ENCODE data around the gene FAM240B.

FAM240B gene

GRCh38 chr9:38707885-38708637 lies 11.9 kb downstream of the FAM240B start:
- no peak overlapping the region for H3K9ac ChIP-seq (ENCODE audit: low read depth, low read length, poor library complexity)
- no peak overlapping the region for H3K4me2 ChIP-seq (ENCODE audit: insufficient read depth, low read length, poor library complexity, severe bottlenecking)
- no peak overlapping the region for H4K8ac ChIP-seq (ENCODE audit: low read depth, low read length)
- H3K18ac ChIP-seq (ENCODE audit: low read length): no peak overlapping the region
- DNase-seq (ENCODE audit: low spot score): no peak
- H4K91ac ChIP-seq (ENCODE audit: low read depth, low read length, poor library complexity): no peak overlapping the region
- no peak overlapping the region for H3K27ac ChIP-seq (replicated peaks; ENCODE audit: low read length)
- no peaks in the 10 kb centered on the region for H3K79me1 ChIP-seq (ENCODE audit: low read depth, low read length)
- H2AK5ac ChIP-seq (ENCODE audit: low read depth, low read length): no peak overlapping the region
- H2BK120ac ChIP-seq (ENCODE audit: low read depth, low read length): no peak overlapping the region
- H2AFZ ChIP-seq (ENCODE audit: low read length): peak overlapping the region; percentile 6
- no peaks in the 10 kb centered on the region for H3K27me3 ChIP-seq (ENCODE audit: control insufficient read depth in 3 of 3, insufficient read depth in 3 of 3, low read depth in 1 of 3, low read length in 3 of 3)
- WGBS, 2 donors (ENCODE audit: extremely low coverage in 2 of 2, insufficient read length in 2 of 2, insufficient replicate concordance in 1 of 2): no CpG with 5 or more reads among the region's 10 CpGs
- H3K9me3 ChIP-seq (replicated peaks in 1 of 2; ENCODE audit: control insufficient read depth in 2 of 2, insufficient read depth in 1 of 2, low read depth in 1 of 2, low read length in 2 of 2): no peaks in the 10 kb centered on the region
- no peak overlapping the region for H2BK12ac ChIP-seq (ENCODE audit: low read length)
- H3K4me1 ChIP-seq (ENCODE audit: control insufficient read depth in 2 of 2, insufficient read depth in 1 of 2, low read depth in 1 of 2, low read length in 2 of 2): no peaks in the 10 kb centered on the region
- H3K14ac ChIP-seq (ENCODE audit: low read length): no peak overlapping the region
- no peak overlapping the region for H3K4ac ChIP-seq (ENCODE audit: low read length)
- H3K23ac ChIP-seq (ENCODE audit: low read depth, low read length, poor library complexity): no peak overlapping the region
- H3K4me3 ChIP-seq (ENCODE audit: low read length in 2 of 2): no peak overlapping the region
- no peak overlapping the region for H2BK5ac ChIP-seq (ENCODE audit: low read length)
- no peaks in the 10 kb centered on the region for H3K36me3 ChIP-seq (replicated peaks in 1 of 2; ENCODE audit: control insufficient read depth in 2 of 2, insufficient read depth in 2 of 2, low read length in 2 of 2)
- H2BK15ac ChIP-seq (ENCODE audit: low read length): no peak overlapping the region

DNA sequence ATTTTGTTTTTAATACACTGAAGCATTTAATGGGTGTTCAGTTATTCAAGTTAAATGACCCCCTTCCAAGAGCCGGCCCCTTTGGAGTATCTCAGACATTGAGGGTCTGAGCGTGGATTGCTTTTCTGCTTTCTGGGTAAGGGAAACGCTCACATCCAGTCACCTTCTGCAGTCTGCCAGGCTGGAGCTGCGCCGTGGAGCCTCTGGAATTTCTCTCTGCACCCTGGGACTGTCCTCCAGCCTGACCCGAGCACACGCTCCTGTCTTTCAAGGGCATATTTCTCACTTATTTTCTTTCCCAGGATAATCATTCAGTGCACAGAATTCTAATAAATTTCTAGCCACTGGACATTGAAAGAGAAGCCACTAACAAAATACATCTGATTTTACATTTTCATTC lies 13.4 kb downstream of the FAM240B start:
- H3K27me3 ChIP-seq (ENCODE audit: control insufficient read depth in 3 of 3, insufficient read depth in 3 of 3, low read depth in 1 of 3, low read length in 3 of 3): no peaks in the 10 kb centered on the region
- no peak overlapping the region for H3K18ac ChIP-seq (ENCODE audit: low read length)
- H3K27ac ChIP-seq (replicated peaks; ENCODE audit: low read length): no peak overlapping the region
- no peak overlapping the region for H3K14ac ChIP-seq (ENCODE audit: low read length)
- no peak overlapping the region for H3K9ac ChIP-seq (ENCODE audit: low read depth, low read length, poor library complexity)
- no peak overlapping the region for H4K8ac ChIP-seq (ENCODE audit: low read depth, low read length)
- H3K4me1 ChIP-seq (ENCODE audit: control insufficient read depth in 2 of 2, insufficient read depth in 1 of 2, low read depth in 1 of 2, low read length in 2 of 2): no peaks in the 10 kb centered on the region
- H3K4ac ChIP-seq (ENCODE audit: low read length): no peak overlapping the region
- H3K23ac ChIP-seq (ENCODE audit: low read depth, low read length, poor library complexity): no peak overlapping the region
- no peak overlapping the region for H2BK120ac ChIP-seq (ENCODE audit: low read depth, low read length)
- H2BK5ac ChIP-seq (ENCODE audit: low read length): no peak overlapping the region
- DNase-seq (ENCODE audit: low spot score): no peak
- H4K91ac ChIP-seq (ENCODE audit: low read depth, low read length, poor library complexity): no peak overlapping the region
- H3K36me3 ChIP-seq (replicated peaks in 1 of 2; ENCODE audit: control insufficient read depth in 2 of 2, insufficient read depth in 2 of 2, low read length in 2 of 2): no peaks in the 10 kb centered on the region
- no peak overlapping the region for H2BK12ac ChIP-seq (ENCODE audit: low read length)
- H3K4me3 ChIP-seq (ENCODE audit: low read length in 2 of 2): no peak overlapping the region
- H3K4me2 ChIP-seq (ENCODE audit: insufficient read depth, low read length, poor library complexity, severe bottlenecking): no peak overlapping the region
- no CpG with 5 or more reads among the region's 7 CpGs for WGBS, 2 donors (ENCODE audit: extremely low coverage in 2 of 2, insufficient read length in 2 of 2, insufficient replicate concordance in 1 of 2)
- H2BK15ac ChIP-seq (ENCODE audit: low read length): no peak overlapping the region
- H3K9me3 ChIP-seq (replicated peaks in 1 of 2; ENCODE audit: control insufficient read depth in 2 of 2, insufficient read depth in 1 of 2, low read depth in 1 of 2, low read length in 2 of 2): no peaks in the 10 kb centered on the region
- H2AFZ ChIP-seq (ENCODE audit: low read length): peak overlapping the region; percentile 26
- no peak overlapping the region for H2AK5ac ChIP-seq (ENCODE audit: low read depth, low read length)
- H3K79me1 ChIP-seq (ENCODE audit: low read depth, low read length): no peaks in the 10 kb centered on the region

GRCh38 chr9:38705917-38706316 lies 14.0 kb downstream of the FAM240B start:
- Histone ChIP-seq H3K4me3 (ENCODE audit: low read length in 2 of 2) (no peak overlapping the region), H3K4ac (ENCODE audit: low read length) (no peak overlapping the region), H3K79me1 (ENCODE audit: low read depth, low read length) (no peaks in the 10 kb centered on the region), H2AK5ac (ENCODE audit: low read depth, low read length) (no peak overlapping the region), H3K36me3 (replicated peaks in 1 of 2; ENCODE audit: control insufficient read depth in 2 of 2, insufficient read depth in 2 of 2, low read length in 2 of 2) (no peaks in the 10 kb centered on the region), H3K4me1 (ENCODE audit: control insufficient read depth in 2 of 2, insufficient read depth in 1 of 2, low read depth in 1 of 2, low read length in 2 of 2) (no peaks in the 10 kb centered on the region), H2BK15ac (ENCODE audit: low read length) (no peak overlapping the region), H2BK5ac (ENCODE audit: low read length) (no peak overlapping the region), H2BK12ac (ENCODE audit: low read length) (no peak overlapping the region), H3K14ac (ENCODE audit: low read length) (no peak overlapping the region), H3K4me2 (ENCODE audit: insufficient read depth, low read length, poor library complexity, severe bottlenecking) (no peak overlapping the region), H3K9me3 (replicated peaks in 1 of 2; ENCODE audit: control insufficient read depth in 2 of 2, insufficient read depth in 1 of 2, low read depth in 1 of 2, low read length in 2 of 2) (no peaks in the 10 kb centered on the region), H3K27me3 (ENCODE audit: control insufficient read depth in 3 of 3, insufficient read depth in 3 of 3, low read depth in 1 of 3, low read length in 3 of 3) (no peaks in the 10 kb centered on the region), H4K8ac (ENCODE audit: low read depth, low read length) (no peak overlapping the region), H2BK120ac (ENCODE audit: low read depth, low read length) (no peak overlapping the region), H2AFZ (ENCODE audit: low read length) (peak overlapping the region; percentile 26), H3K27ac (replicated peaks; ENCODE audit: low read length) (no peak overlapping the region), H3K23ac (ENCODE audit: low read depth, low read length, poor library complexity) (no peak overlapping the region), H3K18ac (ENCODE audit: low read length) (no peak overlapping the region), H3K9ac (ENCODE audit: low read depth, low read length, poor library complexity) (no peak overlapping the region), H4K91ac (ENCODE audit: low read depth, low read length, poor library complexity) (no peak overlapping the region)
- no peak for DNase-seq (ENCODE audit: low spot score)
- WGBS, 2 donors (ENCODE audit: extremely low coverage in 2 of 2, insufficient read length in 2 of 2, insufficient replicate concordance in 1 of 2): no CpG with 5 or more reads among the region's 6 CpGs

DNA sequence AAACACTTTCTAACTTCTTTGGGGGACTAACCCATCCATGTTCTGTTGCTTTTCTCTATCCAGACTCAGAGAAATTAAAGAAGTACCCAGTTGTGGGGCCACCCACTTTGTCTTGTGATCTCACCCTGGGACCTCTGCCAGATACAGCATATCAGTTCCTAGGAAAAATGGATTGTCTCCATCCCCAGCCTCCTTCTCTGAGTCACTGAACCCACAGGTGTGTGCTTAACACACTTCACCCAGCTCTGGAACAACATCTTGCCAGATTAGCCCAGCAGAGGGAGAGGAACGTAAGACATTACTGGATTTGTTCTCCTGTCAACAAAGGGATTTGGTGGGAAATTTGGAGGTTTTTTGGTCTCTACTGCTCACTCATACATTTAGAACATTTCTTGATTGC lies 19.2 kb downstream of the FAM240B start:
- no peaks in the 10 kb centered on the region for H3K27me3 ChIP-seq (ENCODE audit: control insufficient read depth in 3 of 3, insufficient read depth in 3 of 3, low read depth in 1 of 3, low read length in 3 of 3)
- H3K4me2 ChIP-seq (ENCODE audit: insufficient read depth, low read length, poor library complexity, severe bottlenecking): no peak overlapping the region
- no peak overlapping the region for H2BK12ac ChIP-seq (ENCODE audit: low read length)
- no peak overlapping the region for H3K27ac ChIP-seq (replicated peaks; ENCODE audit: low read length)
- no peaks in the 10 kb centered on the region for H3K4me1 ChIP-seq (ENCODE audit: control insufficient read depth in 2 of 2, insufficient read depth in 1 of 2, low read depth in 1 of 2, low read length in 2 of 2)
- H4K8ac ChIP-seq (ENCODE audit: low read depth, low read length): no peak overlapping the region
- no peak overlapping the region for H3K4me3 ChIP-seq (ENCODE audit: low read length in 2 of 2)
- no peaks in the 10 kb centered on the region for H3K9me3 ChIP-seq (replicated peaks in 1 of 2; ENCODE audit: control insufficient read depth in 2 of 2, insufficient read depth in 1 of 2, low read depth in 1 of 2, low read length in 2 of 2)
- no CpG with 5 or more reads among the region's 1 CpG for WGBS, 2 donors (ENCODE audit: extremely low coverage in 2 of 2, insufficient read length in 2 of 2, insufficient replicate concordance in 1 of 2)
- H2AK5ac ChIP-seq (ENCODE audit: low read depth, low read length): no peak overlapping the region
- H3K18ac ChIP-seq (ENCODE audit: low read length): no peak overlapping the region
- no peak overlapping the region for H2AFZ ChIP-seq (ENCODE audit: low read length)
- no peak for DNase-seq (ENCODE audit: low spot score)
- H3K36me3 ChIP-seq (replicated peaks in 1 of 2; ENCODE audit: control insufficient read depth in 2 of 2, insufficient read depth in 2 of 2, low read length in 2 of 2): no peaks in the 10 kb centered on the region
- no peak overlapping the region for H3K4ac ChIP-seq (ENCODE audit: low read length)
- no peak overlapping the region for H3K14ac ChIP-seq (ENCODE audit: low read length)
- H2BK5ac ChIP-seq (ENCODE audit: low read length): no peak overlapping the region
- no peaks in the 10 kb centered on the region for H3K79me1 ChIP-seq (ENCODE audit: low read depth, low read length)
- H4K91ac ChIP-seq (ENCODE audit: low read depth, low read length, poor library complexity): no peak overlapping the region
- H3K9ac ChIP-seq (ENCODE audit: low read depth, low read length, poor library complexity): no peak overlapping the region
- H2BK120ac ChIP-seq (ENCODE audit: low read depth, low read length): no peak overlapping the region
- no peak overlapping the region for H2BK15ac ChIP-seq (ENCODE audit: low read length)
- H3K23ac ChIP-seq (ENCODE audit: low read depth, low read length, poor library complexity): no peak overlapping the region

All from neuronal stem cell (in vitro differentiated cells).